Suprapubic skin (tissue), 3 donors: Measurements from ENCODE around the gene FHOD3.

ENCODE experiments used
- POLR2AphosphoS5 ChIP-seq, 3 donors: sonication (generic); formaldehyde crosslinking; IDR thresholded peaks; one replicate each; pipeline ENCODE4 v1.6.1; 2017; ENCODE audit warnings: antibody characterized with exemption in 3 of 3
- TF ChIP-seq, protein P1 (sequence below), 2 donors: fragments of 200-600 bp in 1 of 2; fragments of 450-650 bp in 1 of 2; sonication (generic) in 1 of 2; IDR thresholded peaks; one replicate each; pipeline ENCODE4 v1.5.1; 2016 to 2019; ENCODE audit warnings: antibody characterized with exemption in 2 of 2, mild to moderate bottlenecking in 1 of 2, moderate library complexity in 1 of 2

DNA sequence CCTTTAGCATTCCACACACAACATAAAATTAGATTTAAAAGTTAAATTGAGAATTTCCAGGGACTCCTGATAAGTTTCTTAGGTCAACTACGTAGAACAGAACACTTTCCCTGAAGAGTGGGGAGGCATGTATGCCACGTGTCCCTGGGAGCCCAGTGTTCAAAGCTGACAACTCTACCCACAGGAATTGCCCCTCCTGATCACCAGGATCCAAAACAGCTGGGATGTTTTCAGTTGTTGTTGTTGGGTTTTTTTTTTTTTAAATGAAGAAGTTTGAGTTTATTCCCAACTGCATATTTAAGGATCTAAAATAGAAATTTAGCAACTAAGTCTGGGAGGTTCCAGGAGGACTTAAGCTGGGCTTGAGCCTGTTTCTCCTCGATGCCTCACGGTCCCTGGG, 430.8 kb downstream of the FHOD3 start:
- no peak for TF ChIP-seq POLR2AphosphoS5 (IDR thresholded peaks at IDR 0.05)
- TF ChIP-seq, protein P1, sequence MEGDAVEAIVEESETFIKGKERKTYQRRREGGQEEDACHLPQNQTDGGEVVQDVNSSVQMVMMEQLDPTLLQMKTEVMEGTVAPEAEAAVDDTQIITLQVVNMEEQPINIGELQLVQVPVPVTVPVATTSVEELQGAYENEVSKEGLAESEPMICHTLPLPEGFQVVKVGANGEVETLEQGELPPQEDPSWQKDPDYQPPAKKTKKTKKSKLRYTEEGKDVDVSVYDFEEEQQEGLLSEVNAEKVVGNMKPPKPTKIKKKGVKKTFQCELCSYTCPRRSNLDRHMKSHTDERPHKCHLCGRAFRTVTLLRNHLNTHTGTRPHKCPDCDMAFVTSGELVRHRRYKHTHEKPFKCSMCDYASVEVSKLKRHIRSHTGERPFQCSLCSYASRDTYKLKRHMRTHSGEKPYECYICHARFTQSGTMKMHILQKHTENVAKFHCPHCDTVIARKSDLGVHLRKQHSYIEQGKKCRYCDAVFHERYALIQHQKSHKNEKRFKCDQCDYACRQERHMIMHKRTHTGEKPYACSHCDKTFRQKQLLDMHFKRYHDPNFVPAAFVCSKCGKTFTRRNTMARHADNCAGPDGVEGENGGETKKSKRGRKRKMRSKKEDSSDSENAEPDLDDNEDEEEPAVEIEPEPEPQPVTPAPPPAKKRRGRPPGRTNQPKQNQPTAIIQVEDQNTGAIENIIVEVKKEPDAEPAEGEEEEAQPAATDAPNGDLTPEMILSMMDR (IDR thresholded peaks at IDR 0.05) = no peak
